ENCODE measurements around the gene COQ10A. TPM values are rescaled to one million over a fixed set of nuclear protein-coding genes. Genes with fewer than 3 reads are reported as not detected.

Gene COQ10A
- total and polyA plus RNA-seq, 2 of the 13 experiments (the other 11 are each of a cell fraction or from before 2014, with no cell fraction given) = 21.0 to 37.3 TPM

GRCh38 chr12:56230432-56231183 is 36.1 kb upstream of the COQ10A start (continued):
- TF ChIP-seq, protein P1, sequence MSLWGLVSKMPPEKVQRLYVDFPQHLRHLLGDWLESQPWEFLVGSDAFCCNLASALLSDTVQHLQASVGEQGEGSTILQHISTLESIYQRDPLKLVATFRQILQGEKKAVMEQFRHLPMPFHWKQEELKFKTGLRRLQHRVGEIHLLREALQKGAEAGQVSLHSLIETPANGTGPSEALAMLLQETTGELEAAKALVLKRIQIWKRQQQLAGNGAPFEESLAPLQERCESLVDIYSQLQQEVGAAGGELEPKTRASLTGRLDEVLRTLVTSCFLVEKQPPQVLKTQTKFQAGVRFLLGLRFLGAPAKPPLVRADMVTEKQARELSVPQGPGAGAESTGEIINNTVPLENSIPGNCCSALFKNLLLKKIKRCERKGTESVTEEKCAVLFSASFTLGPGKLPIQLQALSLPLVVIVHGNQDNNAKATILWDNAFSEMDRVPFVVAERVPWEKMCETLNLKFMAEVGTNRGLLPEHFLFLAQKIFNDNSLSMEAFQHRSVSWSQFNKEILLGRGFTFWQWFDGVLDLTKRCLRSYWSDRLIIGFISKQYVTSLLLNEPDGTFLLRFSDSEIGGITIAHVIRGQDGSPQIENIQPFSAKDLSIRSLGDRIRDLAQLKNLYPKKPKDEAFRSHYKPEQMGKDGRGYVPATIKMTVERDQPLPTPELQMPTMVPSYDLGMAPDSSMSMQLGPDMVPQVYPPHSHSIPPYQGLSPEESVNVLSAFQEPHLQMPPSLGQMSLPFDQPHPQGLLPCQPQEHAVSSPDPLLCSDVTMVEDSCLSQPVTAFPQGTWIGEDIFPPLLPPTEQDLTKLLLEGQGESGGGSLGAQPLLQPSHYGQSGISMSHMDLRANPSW (CRISPR knock-in tag; IDR thresholded peaks at IDR 0.05; ENCODE audit: borderline replicate concordance) = no peak
- TF ChIP-seq CHD2 (IDR thresholded peaks at IDR 0.05; ENCODE audit: low read depth, low read length) (no peak), YEATS4 (CRISPR knock-in tag; IDR thresholded peaks at IDR 0.05; ENCODE audit: borderline replicate concordance) (peak; percentile 69), FOXA1 (IDR thresholded peaks at IDR 0.05) (no peak), FOXA1 (CRISPR knock-in tag; IDR thresholded peaks at IDR 0.05) (no peak), ZNF546 (CRISPR knock-in tag; conservative IDR thresholded peaks at IDR 0.05) (no peak), FLYWCH1 (CRISPR knock-in tag; IDR thresholded peaks at IDR 0.05) (no peak), ZNF143 (CRISPR knock-in tag; IDR thresholded peaks at IDR 0.05) (no peak), ZNF484 (CRISPR knock-in tag; IDR thresholded peaks at IDR 0.05; ENCODE audit: borderline replicate concordance, low read depth) (no peak), FOXJ3 (CRISPR knock-in tag; IDR thresholded peaks at IDR 0.05; ENCODE audit: borderline replicate concordance) (no peak), SRF (IDR thresholded peaks at IDR 0.05; ENCODE audit: low read depth, low read length) (no peak), HNRNPK (IDR thresholded peaks at IDR 0.05; ENCODE audit: low read depth, low read length, poor library complexity, severe bottlenecking) (no peak), ZNF230 (CRISPR knock-in tag; IDR thresholded peaks at IDR 0.05) (0 out of 2 replicates have a peak, but pooled peaks have one; percentile 69), SOX5 (CRISPR knock-in tag; IDR thresholded peaks at IDR 0.05; ENCODE audit: borderline replicate concordance) (no peak), ZNF878 (CRISPR knock-in tag; IDR thresholded peaks at IDR 0.05) (0 out of 2 replicates have a peak, but pooled peaks have one; percentile 23)
- TF ChIP-seq, protein P2, sequence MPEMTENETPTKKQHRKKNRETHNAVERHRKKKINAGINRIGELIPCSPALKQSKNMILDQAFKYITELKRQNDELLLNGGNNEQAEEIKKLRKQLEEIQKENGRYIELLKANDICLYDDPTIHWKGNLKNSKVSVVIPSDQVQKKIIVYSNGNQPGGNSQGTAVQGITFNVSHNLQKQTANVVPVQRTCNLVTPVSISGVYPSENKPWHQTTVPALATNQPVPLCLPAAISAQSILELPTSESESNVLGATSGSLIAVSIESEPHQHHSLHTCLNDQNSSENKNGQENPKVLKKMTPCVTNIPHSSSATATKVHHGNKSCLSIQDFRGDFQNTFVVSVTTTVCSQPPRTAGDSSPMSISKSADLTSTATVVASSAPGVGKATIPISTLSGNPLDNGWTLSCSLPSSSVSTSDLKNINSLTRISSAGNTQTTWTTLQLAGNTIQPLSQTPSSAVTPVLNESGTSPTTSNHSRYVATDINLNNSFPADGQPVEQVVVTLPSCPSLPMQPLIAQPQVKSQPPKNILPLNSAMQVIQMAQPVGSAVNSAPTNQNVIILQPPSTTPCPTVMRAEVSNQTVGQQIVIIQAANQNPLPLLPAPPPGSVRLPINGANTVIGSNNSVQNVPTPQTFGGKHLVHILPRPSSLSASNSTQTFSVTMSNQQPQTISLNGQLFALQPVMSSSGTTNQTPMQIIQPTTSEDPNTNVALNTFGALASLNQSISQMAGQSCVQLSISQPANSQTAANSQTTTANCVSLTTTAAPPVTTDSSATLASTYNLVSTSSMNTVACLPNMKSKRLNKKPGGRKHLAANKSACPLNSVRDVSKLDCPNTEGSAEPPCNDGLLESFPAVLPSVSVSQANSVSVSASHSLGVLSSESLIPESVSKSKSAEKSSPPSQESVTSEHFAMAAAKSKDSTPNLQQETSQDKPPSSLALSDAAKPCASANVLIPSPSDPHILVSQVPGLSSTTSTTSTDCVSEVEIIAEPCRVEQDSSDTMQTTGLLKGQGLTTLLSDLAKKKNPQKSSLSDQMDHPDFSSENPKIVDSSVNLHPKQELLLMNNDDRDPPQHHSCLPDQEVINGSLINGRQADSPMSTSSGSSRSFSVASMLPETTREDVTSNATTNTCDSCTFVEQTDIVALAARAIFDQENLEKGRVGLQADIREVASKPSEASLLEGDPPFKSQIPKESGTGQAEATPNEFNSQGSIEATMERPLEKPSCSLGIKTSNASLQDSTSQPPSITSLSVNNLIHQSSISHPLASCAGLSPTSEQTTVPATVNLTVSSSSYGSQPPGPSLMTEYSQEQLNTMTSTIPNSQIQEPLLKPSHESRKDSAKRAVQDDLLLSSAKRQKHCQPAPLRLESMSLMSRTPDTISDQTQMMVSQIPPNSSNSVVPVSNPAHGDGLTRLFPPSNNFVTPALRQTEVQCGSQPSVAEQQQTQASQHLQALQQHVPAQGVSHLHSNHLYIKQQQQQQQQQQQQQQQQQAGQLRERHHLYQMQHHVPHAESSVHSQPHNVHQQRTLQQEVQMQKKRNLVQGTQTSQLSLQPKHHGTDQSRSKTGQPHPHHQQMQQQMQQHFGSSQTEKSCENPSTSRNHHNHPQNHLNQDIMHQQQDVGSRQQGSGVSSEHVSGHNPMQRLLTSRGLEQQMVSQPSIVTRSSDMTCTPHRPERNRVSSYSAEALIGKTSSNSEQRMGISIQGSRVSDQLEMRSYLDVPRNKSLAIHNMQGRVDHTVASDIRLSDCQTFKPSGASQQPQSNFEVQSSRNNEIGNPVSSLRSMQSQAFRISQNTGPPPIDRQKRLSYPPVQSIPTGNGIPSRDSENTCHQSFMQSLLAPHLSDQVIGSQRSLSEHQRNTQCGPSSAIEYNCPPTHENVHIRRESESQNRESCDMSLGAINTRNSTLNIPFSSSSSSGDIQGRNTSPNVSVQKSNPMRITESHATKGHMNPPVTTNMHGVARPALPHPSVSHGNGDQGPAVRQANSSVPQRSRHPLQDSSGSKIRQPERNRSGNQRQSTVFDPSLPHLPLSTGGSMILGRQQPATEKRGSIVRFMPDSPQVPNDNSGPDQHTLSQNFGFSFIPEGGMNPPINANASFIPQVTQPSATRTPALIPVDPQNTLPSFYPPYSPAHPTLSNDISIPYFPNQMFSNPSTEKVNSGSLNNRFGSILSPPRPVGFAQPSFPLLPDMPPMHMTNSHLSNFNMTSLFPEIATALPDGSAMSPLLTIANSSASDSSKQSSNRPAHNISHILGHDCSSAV (CRISPR knock-in tag; IDR thresholded peaks at IDR 0.05; ENCODE audit: borderline replicate concordance) = no peak
- TF ChIP-seq, protein P3, sequence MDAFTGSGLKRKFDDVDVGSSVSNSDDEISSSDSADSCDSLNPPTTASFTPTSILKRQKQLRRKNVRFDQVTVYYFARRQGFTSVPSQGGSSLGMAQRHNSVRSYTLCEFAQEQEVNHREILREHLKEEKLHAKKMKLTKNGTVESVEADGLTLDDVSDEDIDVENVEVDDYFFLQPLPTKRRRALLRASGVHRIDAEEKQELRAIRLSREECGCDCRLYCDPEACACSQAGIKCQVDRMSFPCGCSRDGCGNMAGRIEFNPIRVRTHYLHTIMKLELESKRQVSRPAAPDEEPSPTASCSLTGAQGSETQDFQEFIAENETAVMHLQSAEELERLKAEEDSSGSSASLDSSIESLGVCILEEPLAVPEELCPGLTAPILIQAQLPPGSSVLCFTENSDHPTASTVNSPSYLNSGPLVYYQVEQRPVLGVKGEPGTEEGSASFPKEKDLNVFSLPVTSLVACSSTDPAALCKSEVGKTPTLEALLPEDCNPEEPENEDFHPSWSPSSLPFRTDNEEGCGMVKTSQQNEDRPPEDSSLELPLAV (CRISPR knock-in tag; conservative IDR thresholded peaks at IDR 0.05; ENCODE audit: low read depth) = no peak

Data from HepG2 (cell line).